CD14-positive monocyte (primary cell): Measurements from ENCODE around the gene FCHO1. TPM values are rescaled to one million over a fixed set of nuclear protein-coding genes. Genes with fewer than 3 reads are reported as not detected.

Experiments used
- DNase-seq, 3 donors: peaks; one replicate each; pipeline ENCODE4 v3.0.0-alpha.2; 2011 to 2022
- H2AFZ ChIP-seq: 2 replicates; pipeline ENCODE4 v1.6.0; 2012; ENCODE audit warnings: mild to moderate bottlenecking, low read depth, low read length, inconsistent platforms; ENCODE audit not compliant: insufficient read depth, poor library complexity, severe bottlenecking
- H3K27ac ChIP-seq, 2 donors: 1 replicate in 1 of 2; 2 replicates in 1 of 2; pipeline ENCODE4 v1.5.1; 2012 to 2013; ENCODE audit warnings: low read length in 2 of 2, control low read depth in 1 of 2, inconsistent platforms in 1 of 2, low read depth in 1 of 2, mild to moderate bottlenecking in 1 of 2
- H3K27me3 ChIP-seq, 2 donors: one replicate each; pipeline versions ENCODE4 v1.6.0 to v1.6.1; 2011 to 2013; ENCODE audit warnings: low read length in 2 of 2; ENCODE audit not compliant: control insufficient read depth in 2 of 2, insufficient read depth in 2 of 2
- H3K36me3 ChIP-seq, 2 donors: replicated peaks in 1 of 2; 1 replicate in 1 of 2; 2 replicates in 1 of 2; pipeline versions ENCODE4 v1.5.1 to v1.6.1; 2012 to 2013; ENCODE audit warnings: low read length in 2 of 2, control low read depth in 1 of 2, inconsistent platforms in 1 of 2, mild to moderate bottlenecking in 1 of 2; ENCODE audit not compliant: insufficient read depth in 2 of 2, control insufficient read depth in 1 of 2
- H3K4me1 ChIP-seq, 2 donors: 1 replicate in 1 of 2; 2 replicates in 1 of 2; pipeline versions ENCODE4 v1.5.1 to v1.6.1; 2012 to 2013; ENCODE audit warnings: low read length in 2 of 2, control low read depth in 1 of 2, inconsistent platforms in 1 of 2, mild to moderate bottlenecking in 1 of 2, moderate library complexity in 1 of 2; ENCODE audit not compliant: insufficient read depth in 2 of 2, control insufficient read depth in 1 of 2
- H3K4me2 ChIP-seq: replicated peaks from 2 replicates; pipeline ENCODE3; 2012; ENCODE audit warnings: low read length, moderate library complexity, mild to moderate bottlenecking; ENCODE audit not compliant: poor library complexity, severe bottlenecking; ENCODE audit errors: extremely low read depth
- H3K4me3 ChIP-seq, 3 experiments: fragments of 200-600 bp in 1 of 3; sonication (generic) in 1 of 3; replicated peaks in 1 of 3; 1 replicate in 2 of 3; 2 replicates in 1 of 3; pipeline ENCODE4 v1.5.1; 2011 to 2013; ENCODE audit warnings: low read length in 3 of 3, mild to moderate bottlenecking in 3 of 3, control low read depth in 2 of 3, low read depth in 2 of 3, inconsistent platforms in 1 of 3, moderate library complexity in 1 of 3
- H3K79me2 ChIP-seq: 2 replicates; pipeline ENCODE4 v1.6.0; 2012; ENCODE audit warnings: mild to moderate bottlenecking, control low read depth, inconsistent platforms, low read length, moderate library complexity; ENCODE audit not compliant: insufficient read depth
- H3K9ac ChIP-seq: 2 replicates; pipeline ENCODE4 v1.6.0; 2017; ENCODE audit warnings: low read length, mild to moderate bottlenecking; ENCODE audit not compliant: insufficient read depth, poor library complexity, severe bottlenecking
- H3K9me3 ChIP-seq, 2 donors: replicated peaks in 1 of 2; 1 replicate in 1 of 2; 2 replicates in 1 of 2; pipeline versions ENCODE4 v1.5.1 to v1.6.1; 2012 to 2013; ENCODE audit warnings: low read length in 2 of 2, control low read depth in 1 of 2; ENCODE audit not compliant: control insufficient read depth in 1 of 2, insufficient read depth in 1 of 2
- H4K20me1 ChIP-seq: 2 replicates; pipeline ENCODE4 v1.6.0; 2012; ENCODE audit warnings: mild to moderate bottlenecking, low read length, control low read depth, moderate library complexity; ENCODE audit not compliant: insufficient read depth
- H3K27ac Mint-ChIP-seq, 7 donors: one replicate each; pipeline ENCODE4 v1.8.0; 2020; ENCODE audit warnings: mild to moderate bottlenecking in 7 of 7, mixed read lengths in 7 of 7, moderate library complexity in 6 of 7, inconsistent platforms in 2 of 7
- H3K27me3 Mint-ChIP-seq, 3 donors: one replicate each; pipeline ENCODE4 v1.8.0; 2021 to 2022; ENCODE audit warnings: low read depth in 3 of 3, mild to moderate bottlenecking in 3 of 3, mixed read lengths in 3 of 3, moderate library complexity in 3 of 3, inconsistent platforms in 1 of 3
- H3K36me3 Mint-ChIP-seq, 2 donors: one replicate each; pipeline ENCODE4 v1.8.0; 2020; ENCODE audit warnings: mixed read lengths in 2 of 2, inconsistent platforms in 1 of 2, mild to moderate bottlenecking in 1 of 2
- H3K4me1 Mint-ChIP-seq: one replicate; pipeline ENCODE4 v1.8.0; 2020; ENCODE audit warnings: mild to moderate bottlenecking, mixed read lengths
- H3K4me3 Mint-ChIP-seq, 2 donors: one replicate each; pipeline ENCODE4 v1.8.0; 2020; ENCODE audit warnings: mild to moderate bottlenecking in 2 of 2, mixed read lengths in 2 of 2, moderate library complexity in 1 of 2
- H3K9me3 Mint-ChIP-seq, 7 donors: one replicate each; pipeline ENCODE4 v1.8.0; 2020 to 2022; ENCODE audit warnings: mixed read lengths in 7 of 7, mild to moderate bottlenecking in 6 of 7, moderate library complexity in 6 of 7, inconsistent platforms in 2 of 7
- WGBS: methylation state at CpG from one replicate; pipeline ENCODE4 v1.1.5; 2013; ENCODE audit warnings: missing lambda C conversion rate; ENCODE audit not compliant: insufficient coverage; 5-methylcytosine and 5-hydroxymethylcytosine counted together
- intact Hi-C, 2 donors: fragments of 100-400 bp; cut with micrococcal nuclease; formaldehyde crosslinking; loops; one replicate each; pipeline versions ENCODE4 v1.15.0 to v1.15.1; 2023
- polyA plus RNA-seq, 3 donors: library from polyadenylated mRNA; depleted of rRNA in 1 of 3; unstranded in 2 of 3; stranded (reverse) in 1 of 3; fragments of 300-500 nt in 2 of 3; fragments of >200 nt in 1 of 3; fragmentation: Illumina TruSeq in 2 of 3; gene quantifications; 1 replicate in 2 of 3; 2 replicates in 1 of 3; pipeline ENCODE4 v1.2.3, GENCODE V29; 2012 to 2021
- TF ChIP-seq, protein P1 (sequence below): fragments of 200-600 bp; IDR thresholded peaks from one replicate; pipeline ENCODE4 v1.8.0; 2022; ENCODE audit warnings: antibody characterized with exemption, mild to moderate bottlenecking

Gene FCHO1
- polyA plus RNA-seq, 3 donors, result 11.4 to 32.0 (median 13.4) TPM

- Mint-ChIP-seq H3K27ac (peak overlapping the region in 1 of 7 donors; percentile 30), H3K27me3 (no peaks in the 10 kb centered on the region), H3K4me3 (no peak overlapping the region), H3K4me1 (peaks cover 27% of the 10 kb centered on the region), H3K36me3 (peaks cover 67 to 86% of the 10 kb centered on the region in 2 donors), H3K9me3 (peaks cover 0 to 3% (median 0%) of the 10 kb centered on the region in 7 donors)
- no peak overlapping the region for H2AFZ ChIP-seq
- no peak overlapping the region for H3K4me2 ChIP-seq
- H4K20me1 ChIP-seq, result peaks cover 51% of the 10 kb centered on the region
- no peak overlapping the region for H3K9ac ChIP-seq
- TF ChIP-seq, protein P1, sequence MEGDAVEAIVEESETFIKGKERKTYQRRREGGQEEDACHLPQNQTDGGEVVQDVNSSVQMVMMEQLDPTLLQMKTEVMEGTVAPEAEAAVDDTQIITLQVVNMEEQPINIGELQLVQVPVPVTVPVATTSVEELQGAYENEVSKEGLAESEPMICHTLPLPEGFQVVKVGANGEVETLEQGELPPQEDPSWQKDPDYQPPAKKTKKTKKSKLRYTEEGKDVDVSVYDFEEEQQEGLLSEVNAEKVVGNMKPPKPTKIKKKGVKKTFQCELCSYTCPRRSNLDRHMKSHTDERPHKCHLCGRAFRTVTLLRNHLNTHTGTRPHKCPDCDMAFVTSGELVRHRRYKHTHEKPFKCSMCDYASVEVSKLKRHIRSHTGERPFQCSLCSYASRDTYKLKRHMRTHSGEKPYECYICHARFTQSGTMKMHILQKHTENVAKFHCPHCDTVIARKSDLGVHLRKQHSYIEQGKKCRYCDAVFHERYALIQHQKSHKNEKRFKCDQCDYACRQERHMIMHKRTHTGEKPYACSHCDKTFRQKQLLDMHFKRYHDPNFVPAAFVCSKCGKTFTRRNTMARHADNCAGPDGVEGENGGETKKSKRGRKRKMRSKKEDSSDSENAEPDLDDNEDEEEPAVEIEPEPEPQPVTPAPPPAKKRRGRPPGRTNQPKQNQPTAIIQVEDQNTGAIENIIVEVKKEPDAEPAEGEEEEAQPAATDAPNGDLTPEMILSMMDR, result no peak
- H3K36me3 ChIP-seq, result peaks cover 43 to 78% of the 10 kb centered on the region in 2 donors
- no peaks in the 10 kb centered on the region for H3K27me3 ChIP-seq
- WGBS, result 96% methylated on average over 3 of the region's 5 CpGs
- H3K9me3 ChIP-seq, result no peaks in the 10 kb centered on the region
- H3K27ac ChIP-seq, result no peak overlapping the region
- no peak overlapping the region for H3K4me3 ChIP-seq
- intact Hi-C loops, result no loop called here
- no peak for DNase-seq
- peaks cover 0 to 14% of the 10 kb centered on the region in 2 donors for H3K4me1 ChIP-seq
- peaks cover 27% of the 10 kb centered on the region for H3K79me2 ChIP-seq
These were observed 15.9 kb upstream of the FCHO1 start for GRCh38 chr19:17735410-17735809.

DNA sequence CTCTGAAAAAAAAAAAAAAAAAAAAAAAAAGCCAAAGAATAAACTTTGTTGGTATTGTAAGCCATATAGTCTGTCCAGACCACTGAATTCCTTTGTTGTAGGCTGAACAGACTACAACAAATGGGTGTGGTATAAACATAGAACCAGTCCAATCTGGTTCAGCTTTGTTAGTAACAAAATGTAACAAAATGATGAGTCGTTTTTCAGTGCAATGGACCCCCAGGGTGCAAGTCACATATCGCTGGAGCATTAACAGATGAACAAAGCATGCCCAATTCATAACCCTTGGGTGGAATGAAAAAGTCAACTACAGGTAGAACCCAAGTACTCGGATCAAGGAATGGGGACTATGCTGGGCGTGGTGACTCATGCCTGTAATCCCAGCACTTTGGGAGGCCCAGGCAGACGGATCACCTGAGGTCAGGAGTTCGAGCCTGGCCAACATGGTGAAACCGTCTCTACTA lies 13.6 kb upstream of the FCHO1 start:
- Mint-ChIP-seq H3K27me3 (peaks cover 0 to 2% (median 0%) of the 10 kb centered on the region in 3 donors), H3K36me3 (peaks cover 55 to 63% of the 10 kb centered on the region in 2 donors), H3K9me3 (peaks cover 0 to 4% (median 0%) of the 10 kb centered on the region in 7 donors), H3K4me1 (peaks cover 11% of the 10 kb centered on the region), H3K27ac (peak overlapping the region in 2 of 7 donors; percentile 13 to 59), H3K4me3 (no peak overlapping the region)
- WGBS, result 100% methylated on average over 3 of the region's 7 CpGs
- TF ChIP-seq, protein P1, result no peak
- Histone ChIP-seq H3K4me3 (no peak overlapping the region), H4K20me1 (peaks cover 28% of the 10 kb centered on the region), H3K9me3 (no peaks in the 10 kb centered on the region), H3K9ac (no peak overlapping the region), H3K79me2 (peaks cover 4% of the 10 kb centered on the region), H3K36me3 (peaks cover 29 to 55% of the 10 kb centered on the region in 2 donors), H3K4me2 (no peak overlapping the region), H3K27ac (no peak overlapping the region), H3K4me1 (peaks cover 0 to 9% of the 10 kb centered on the region in 2 donors), H2AFZ (no peak overlapping the region), H3K27me3 (no peaks in the 10 kb centered on the region)
- no peak for DNase-seq
- intact Hi-C loops, result no loop called here
